Brain pericyte (primary cell): Measurements from ENCODE around the gene NFIC.
A peak's percentile ranks its signal among the peaks of the same experiment; 100 is the strongest.
"Not testable (repeated sequence)": the region's sequence is repeated elsewhere in the genome, so short reads cannot be mapped to it uniquely, and the experiment has no call there.

Source experiments
- DNase-seq: peaks from one replicate; pipeline ENCODE4 v3.0.0-alpha.2; 2012; ENCODE audit warnings: low read depth, low spot score

Gene NFIC

GRCh38 chr19:3491396-3492119 is 125.2 kb downstream of the NFIC start:
- no peak for DNase-seq

- no peak for DNase-seq
Measured at GRCh38 chr19:3492131-3492839, 125.9 kb downstream of the NFIC start.

- no peak for DNase-seq
Measured at GRCh38 chr19:3492919-3493318, 126.5 kb downstream of the NFIC start.

- no peak for DNase-seq
Measured at GRCh38 chr19:3493651-3494050, 127.3 kb downstream of the NFIC start.

GRCh38 chr19:3494051-3494450 is 127.7 kb downstream of the NFIC start:
- no peak for DNase-seq

GRCh38 chr19:3494559-3494958 is 128.2 kb downstream of the NFIC start:
- no peak for DNase-seq

GRCh38 chr19:3496392-3497273 is 130.2 kb downstream of the NFIC start:
- no peak for DNase-seq

GRCh38 chr19:3497757-3498520 is 131.6 kb downstream of the NFIC start:
- DNase-seq = no peak

- DNase-seq = no peak
Measured at GRCh38 chr19:3499738-3500428, 133.5 kb downstream of the NFIC start.

- peak; percentile 90 for DNase-seq
Measured at GRCh38 chr19:3500429-3501101, 134.2 kb downstream of the NFIC start, which contains the start of gene DOHH. TSS of gene DOHH (minus strand) at chr19:3500674. CDS start at chr19:3496814, 3,860 bp downstream.

- no peak for DNase-seq
Measured at GRCh38 chr19:3501780-3502179, 135.4 kb downstream of the NFIC start.

- DNase-seq = no peak
Measured at GRCh38 chr19:3503036-3503572, 136.7 kb downstream of the NFIC start.

GRCh38 chr19:3504735-3505134 is 138.4 kb downstream of the NFIC start:
- no peak for DNase-seq

GRCh38 chr19:3505598-3506383 is 139.4 kb downstream of the NFIC start, which contains the start of gene FZR1:
TSS of gene FZR1 (plus strand) at chr19:3506311. CDS start at chr19:3522990, 16,679 bp downstream.
- DNase-seq = peak; percentile 93

GRCh38 chr19:3506384-3507340 is 140.3 kb downstream of the NFIC start:
- DNase-seq = no peak

- DNase-seq = no peak
Measured at GRCh38 chr19:3507371-3508120, 141.2 kb downstream of the NFIC start.

- not testable (repeated sequence) for DNase-seq
Measured at GRCh38 chr19:3508121-3508661, 141.8 kb downstream of the NFIC start.
